H1 (cell line): ENCODE results near the gene GNG13. TPM values are rescaled to one million over a fixed set of nuclear protein-coding genes. Genes with fewer than 3 reads are reported as not detected.
A peak's percentile ranks its signal among the peaks of the same experiment; 100 is the strongest.

ENCODE experiments used
- CTCF ChIA-PET: fragments of 300-600 bp; sonication (Branson Sonifier 250); formaldehyde crosslinking; loops from one replicate; lab custom pipeline; 2021; ENCODE audit not compliant: partially characterized antibody; lab: Charles Lee
- POLR2A ChIA-PET: fragments of 300-600 bp; sonication (Branson Sonifier 250); formaldehyde crosslinking; loops from one replicate; lab custom pipeline; 2021; ENCODE audit warnings: inconsistent platforms; ENCODE audit not compliant: partially characterized antibody; lab: Charles Lee
- DNase-seq, 2 experiments: peaks; one replicate each; pipeline versions ENCODE4 v3.0.0 to v3.0.0-alpha.2; 2010 to 2022; ENCODE audit warnings: low spot score in 2 of 2, low read depth in 1 of 2, mixed read lengths in 1 of 2
- FAIRE-seq: peaks from 2 replicates; lab custom pipeline; 2011; peaks lifted over from hg19 to GRCh38; lab: Jason Lieb, UNC
- H2AFZ ChIP-seq: 2 replicates; pipeline ENCODE4 v1.8.1; 2012; ENCODE audit warnings: low read length, inconsistent platforms
- H2AK5ac ChIP-seq: 2 replicates; pipeline ENCODE4 v1.6.1; 2013; ENCODE audit warnings: low read depth, low read length
- H2BK120ac ChIP-seq: replicated peaks from 2 replicates; pipeline ENCODE3; 2013; ENCODE audit warnings: low read depth, low read length, inconsistent platforms
- H2BK12ac ChIP-seq: 2 replicates; pipeline ENCODE4 v1.6.1; 2013; ENCODE audit warnings: low read depth, low read length
- H2BK15ac ChIP-seq: 2 replicates; pipeline ENCODE4 v1.6.1; 2013; ENCODE audit warnings: low read length
- H2BK20ac ChIP-seq: 2 replicates; pipeline ENCODE4 v1.6.1; 2013; ENCODE audit warnings: low read length
- H2BK5ac ChIP-seq: 2 replicates; pipeline ENCODE4 v1.6.1; 2013; ENCODE audit warnings: low read depth, low read length
- H3K14ac ChIP-seq: 2 replicates; pipeline ENCODE4 v1.6.1; 2013; ENCODE audit warnings: inconsistent platforms; ENCODE audit not compliant: insufficient read length
- H3K18ac ChIP-seq: 2 replicates; pipeline ENCODE4 v1.6.1; 2013; ENCODE audit warnings: low read length; ENCODE audit errors: extremely low read depth
- H3K23ac ChIP-seq: 2 replicates; pipeline ENCODE4 v1.6.1; 2013; ENCODE audit warnings: inconsistent platforms; ENCODE audit not compliant: insufficient read length
- H3K23me2 ChIP-seq: 2 replicates; pipeline ENCODE4 v1.6.1; 2013; ENCODE audit warnings: low read depth, low read length
- H3K27ac ChIP-seq: 2 replicates; pipeline ENCODE4 v1.6.1; 2011; ENCODE audit warnings: low read depth, low read length, inconsistent platforms
- H3K27me3 ChIP-seq, 4 experiments: replicated peaks in 1 of 4; 1 replicate in 1 of 4; 2 replicates in 3 of 4; pipeline versions ENCODE4 v1.6.1 to v1.8.1; 2011 to 2013; ENCODE audit warnings: low read length in 3 of 4, mild to moderate bottlenecking in 3 of 4, inconsistent platforms in 2 of 4, mixed read lengths in 2 of 4, moderate library complexity in 1 of 4; ENCODE audit not compliant: control insufficient read depth in 3 of 4, insufficient read depth in 3 of 4; ENCODE audit errors: extremely low read depth in 1 of 4
- H3K36me3 ChIP-seq, 4 experiments: 2 replicates each; pipeline versions ENCODE4 v1.6.1 to v1.8.1; 2011 to 2013; ENCODE audit warnings: mild to moderate bottlenecking in 4 of 4, low read length in 3 of 4, moderate library complexity in 2 of 4, control low read depth in 1 of 4, inconsistent platforms in 1 of 4; ENCODE audit not compliant: insufficient read depth in 4 of 4, control insufficient read depth in 2 of 4
- H3K4ac ChIP-seq: replicated peaks from 2 replicates; pipeline ENCODE3; 2013; ENCODE audit warnings: low read length, low read depth, mixed read lengths, inconsistent platforms; ENCODE audit not compliant: insufficient read length
- H3K4me1 ChIP-seq, 4 experiments: replicated peaks in 1 of 4; 1 replicate in 1 of 4; 2 replicates in 3 of 4; pipeline versions ENCODE4 v1.6.1 to v1.8.1; 2011 to 2013; ENCODE audit warnings: low read length in 3 of 4, inconsistent platforms in 2 of 4, mixed read lengths in 1 of 4; ENCODE audit not compliant: insufficient read depth in 4 of 4, control insufficient read depth in 3 of 4
- H3K4me2 ChIP-seq, 2 experiments: 2 replicates each; pipeline versions ENCODE4 v1.6.1 to v1.8.1; 2011 to 2013; ENCODE audit warnings: low read depth in 2 of 2, low read length in 2 of 2, control low read depth in 1 of 2, inconsistent platforms in 1 of 2, mild to moderate bottlenecking in 1 of 2; ENCODE audit not compliant: insufficient read depth in 1 of 2
- H3K4me3 ChIP-seq, 4 experiments: fragments of 200-600, 300-600 bp in 1 of 4; sonication (generic), shearing (Covaris generic), sonication (Bioruptor Twin) in 1 of 4; 2 replicates each; pipeline versions ENCODE4 v1.5.1 to v1.8.1; 2011 to 2016; ENCODE audit warnings: low read length in 4 of 4, low read depth in 3 of 4, control low read depth in 2 of 4, inconsistent platforms in 2 of 4, mild to moderate bottlenecking in 2 of 4, mixed read lengths in 1 of 4, moderate library complexity in 1 of 4; ENCODE audit not compliant: insufficient read depth in 2 of 4; ENCODE audit errors: extremely low read depth in 1 of 4
- H3K56ac ChIP-seq: replicated peaks from 2 replicates; pipeline ENCODE3; 2013; ENCODE audit warnings: low read depth, mild to moderate bottlenecking, mixed read lengths, low read length, inconsistent platforms; ENCODE audit not compliant: insufficient read length
- H3K79me1 ChIP-seq: 2 replicates; pipeline ENCODE4 v1.6.1; 2013; ENCODE audit warnings: low read depth, low read length, control low read depth
- H3K79me2 ChIP-seq, 2 experiments: 2 replicates each; pipeline versions ENCODE4 v1.6.1 to v1.8.1; 2012 to 2013; ENCODE audit warnings: low read length in 2 of 2, mild to moderate bottlenecking in 2 of 2, inconsistent platforms in 1 of 2; ENCODE audit not compliant: insufficient read depth in 2 of 2, control insufficient read depth in 1 of 2
- H3K9ac ChIP-seq, 4 experiments: replicated peaks in 1 of 4; 1 replicate in 1 of 4; 2 replicates in 3 of 4; pipeline versions ENCODE4 v1.6.1 to v1.8.1; 2011 to 2013; ENCODE audit warnings: low read depth in 3 of 4, low read length in 3 of 4, control low read depth in 2 of 4, mild to moderate bottlenecking in 2 of 4, moderate library complexity in 2 of 4, inconsistent platforms in 1 of 4; ENCODE audit errors: extremely low read depth in 1 of 4
- H3K9me3 ChIP-seq, 2 experiments: 2 replicates each; pipeline versions ENCODE4 v1.6.1 to v1.8.1; 2012 to 2013; ENCODE audit warnings: mild to moderate bottlenecking in 2 of 2, moderate library complexity in 2 of 2, control low read depth in 1 of 2, inconsistent platforms in 1 of 2, low read depth in 1 of 2, low read length in 1 of 2, mixed read lengths in 1 of 2; ENCODE audit not compliant: insufficient read depth in 2 of 2
- H4K20me1 ChIP-seq, 2 experiments: replicated peaks in 1 of 2; 2 replicates each; pipeline versions ENCODE3 to v1.8.1; 2011 to 2013; ENCODE audit warnings: inconsistent platforms in 2 of 2, low read length in 2 of 2, mild to moderate bottlenecking in 1 of 2; ENCODE audit not compliant: insufficient read depth in 2 of 2, control insufficient read depth in 1 of 2
- H4K5ac ChIP-seq: 2 replicates; pipeline ENCODE4 v1.6.1; 2013; ENCODE audit warnings: low read length, low read depth, mixed read lengths, inconsistent platforms; ENCODE audit not compliant: insufficient read length
- H4K8ac ChIP-seq: 2 replicates; pipeline ENCODE4 v1.8.0; 2013; ENCODE audit warnings: mild to moderate bottlenecking, moderate library complexity, low read length, inconsistent platforms; ENCODE audit not compliant: insufficient read depth; ENCODE audit errors: extremely low read depth
- H4K91ac ChIP-seq: replicated peaks from 2 replicates; pipeline ENCODE3; 2013; ENCODE audit warnings: low read length, mixed read lengths, inconsistent platforms; ENCODE audit not compliant: insufficient read length
- ASH2L ChIP-seq: fragments of 200-600, 300-600 bp; sonication (generic); IDR thresholded peaks from one replicate; pipeline ENCODE4 v1.7.1; 2017; ENCODE audit warnings: low read length
- KDM5A ChIP-seq: fragments of 200-600 bp; IDR thresholded peaks from 2 replicates; pipeline ENCODE4 v1.7.1; 2012; ENCODE audit warnings: mild to moderate bottlenecking, low read length, inconsistent platforms, mixed read lengths
- PHF8 ChIP-seq: fragments of 200-600 bp; sonication (generic); conservative IDR thresholded peaks from 2 replicates; pipeline ENCODE4 v1.7.1; 2012; ENCODE audit warnings: low read depth, mild to moderate bottlenecking, inconsistent platforms, low read length, moderate library complexity
- RBBP5 ChIP-seq: IDR thresholded peaks from 2 replicates; pipeline ENCODE4 v1.7.1; 2012; ENCODE audit warnings: low read depth, mild to moderate bottlenecking, inconsistent platforms, low read length, moderate library complexity, borderline replicate concordance
- RXRA ChIP-seq: IDR thresholded peaks from 2 replicates; pipeline ENCODE4 v1.6.1; 2011; ENCODE audit warnings: low read depth, mild to moderate bottlenecking, low read length, moderate library complexity; ENCODE audit not compliant: insufficient read depth
- SAP30 ChIP-seq: fragments of 300-600 bp; sonication (generic); IDR thresholded peaks from 2 replicates; pipeline ENCODE4 v1.7.1; 2012; ENCODE audit warnings: low read length, moderate library complexity, mild to moderate bottlenecking, inconsistent platforms; ENCODE audit not compliant: insufficient read depth, insufficient replicate concordance
- SIN3A ChIP-seq, 2 experiments: IDR thresholded peaks in 1 of 2; conservative IDR thresholded peaks in 1 of 2; 2 replicates each; pipeline ENCODE4 v1.6.1; 2011 to 2012; ENCODE audit warnings: low read length in 2 of 2, improper control_type of control experiment in 1 of 2, low read depth in 1 of 2, mild to moderate bottlenecking in 1 of 2
- SIX5 ChIP-seq: IDR thresholded peaks from 2 replicates; pipeline ENCODE4 v1.6.1; 2011; ENCODE audit warnings: mild to moderate bottlenecking, low read depth, low read length
- SUZ12 ChIP-seq: fragments of 200-600 bp; sonication (generic); IDR thresholded peaks from 2 replicates; pipeline ENCODE4 v1.6.1; 2012; ENCODE audit warnings: mild to moderate bottlenecking, inconsistent platforms, low read length, moderate library complexity, mixed read lengths
- TBP ChIP-seq: IDR thresholded peaks from 2 replicates; pipeline ENCODE4 v1.6.1; 2011; ENCODE audit warnings: low read depth, low read length, improper control_type of control experiment
- WGBS, 2 experiments: shearing (Covaris generic) in 1 of 2; methylation state at CpG; one replicate each; pipeline versions ENCODE4 v1.1.6 to v1.1.7; 2013 to 2015; ENCODE audit warnings: low lambda C conversion rate in 2 of 2, mixed read lengths in 2 of 2, inconsistent platforms in 1 of 2, low coverage in 1 of 2, missing lambda C conversion rate in 1 of 2; ENCODE audit not compliant: insufficient replicate concordance in 2 of 2, insufficient coverage in 1 of 2, insufficient read length in 1 of 2; ENCODE audit errors: extremely low coverage in 1 of 2, missing lambda C conversion rate in 1 of 2; 5-methylcytosine and 5-hydroxymethylcytosine counted together
- polyA plus RNA-seq, 7 experiments: library from polyadenylated mRNA; depleted of rRNA in 3 of 7; stranded (reverse) in 5 of 7; unstranded in 2 of 7; fragments of >200 nt in 5 of 7; fragments of 200-250 nt in 2 of 7; gene quantifications; 1 replicate in 5 of 7; 2 replicates in 1 of 7; 4 replicates in 1 of 7; pipeline versions ENCODE4 v1.2.1 to v1.2.3, GENCODE V29; 2011 to 2013; ENCODE audit warnings: missing spikeins in 2 of 7, mixed read lengths in 2 of 7
- total RNA-seq: library from RNA; stranded (reverse); fragmentation: NEBNext Ultra II Directional; extraction: Animal tissue kit (Norgen Biotek cat#: 25700); gene quantifications from 2 replicates; pipeline ENCODE4 v1.2.1, GENCODE V29; 2021
- TF ChIP-seq, protein P1 (sequence below): IDR thresholded peaks from 2 replicates; pipeline ENCODE4 v1.6.1; 2012; ENCODE audit warnings: inconsistent platforms

GNG13 gene
- total and polyA plus RNA-seq, 2 of the 8 experiments (the other 6 are each of a cell fraction or from before 2014, with no cell fraction given) = not detected

- Histone ChIP-seq H2BK12ac (no peak overlapping the region), H3K56ac (no peak overlapping the region), H4K20me1 (peaks cover 0 to 5% of the 10 kb centered on the region in 2 experiments), H3K4ac (peak overlapping the region; percentile 65), H3K9me3 (no peaks in the 10 kb centered on the region), H4K5ac (peak overlapping the region; percentile 68), H4K8ac (peak overlapping the region; percentile 93), H3K27ac (no peak overlapping the region), H2BK15ac (no peak overlapping the region), H3K18ac (no peak overlapping the region), H2BK5ac (no peak overlapping the region), H2AFZ (0 out of 2 replicates have a peak overlapping the region, but pooled peaks have one; percentile 14), H2BK120ac (no peak overlapping the region), H3K36me3 (no peaks in the 10 kb centered on the region), H3K14ac (no peak overlapping the region), H3K4me1 (peaks cover 0 to 4% (median 2%) of the 10 kb centered on the region in 4 experiments; a peak in 5 of 7 replicates), H3K4me3 (peak overlapping the region; percentile 65 to 79 (median 76)), H4K91ac (no peak overlapping the region), H3K4me2 (peak overlapping the region; percentile 70 to 75), H2AK5ac (no peak overlapping the region), H3K79me1 (no peaks in the 10 kb centered on the region), H3K79me2 (peaks cover 0 to 5% of the 10 kb centered on the region in 2 experiments; a peak in 1 of 4 replicates), H3K23me2 (no peaks in the 10 kb centered on the region; the same call in 1 of the 2 replicates), H3K9ac (peak overlapping the region; percentile 9 to 70 (median 52); a peak in 5 of 7 replicates), H3K23ac (no peak overlapping the region), H3K27me3 (peaks cover 0 to 25% (median 16%) of the 10 kb centered on the region in 4 experiments; a peak in 6 of 7 replicates), H2BK20ac (no peak overlapping the region)
- ChIA-PET CTCF (interaction anchor here (1.0 kb wide), 1 partner anchor 247 kb away, joined by 3 read pairs; no protein-coding TSS in a partner anchor), POLR2A (no interaction called here)
- 24% methylated on average over 14 of the region's 19 CpGs; no CpG with 5 or more reads in 1 of the 2 experiments for WGBS, 2 experiments
- DNase-seq (no peak), FAIRE-seq (no peak)
- TF ChIP-seq ASH2L (peak; percentile 72), SIX5 (no peak), RXRA (no peak), RBBP5 (no peak), PHF8 (peak; percentile 62), TBP (no peak), SUZ12 (no peak), SAP30 (peak; percentile 21), KDM5A (no peak), SIN3A (conservative IDR thresholded peaks at IDR 0.05 in 1 of 2, IDR thresholded peaks at IDR 0.05 in 1 of 2; ENCODE audit: low read depth in 1 of 2, low read length in 2 of 2) (peak in 1 of 2 experiments; percentile 3; a peak in 1 of 4 replicates)
- TF ChIP-seq, protein P1, sequence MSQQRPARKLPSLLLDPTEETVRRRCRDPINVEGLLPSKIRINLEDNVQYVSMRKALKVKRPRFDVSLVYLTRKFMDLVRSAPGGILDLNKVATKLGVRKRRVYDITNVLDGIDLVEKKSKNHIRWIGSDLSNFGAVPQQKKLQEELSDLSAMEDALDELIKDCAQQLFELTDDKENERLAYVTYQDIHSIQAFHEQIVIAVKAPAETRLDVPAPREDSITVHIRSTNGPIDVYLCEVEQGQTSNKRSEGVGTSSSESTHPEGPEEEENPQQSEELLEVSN = peak; percentile 2; the same call in 1 of the 2 replicates
Observed at GRCh38 chr16:808085-808386, 7.5 kb upstream of the GNG13 start.
